Gastrocnemius medialis (tissue), 4 donors: ENCODE measurements around the gene ATP1B1.

Experiments
- POLR2A ChIP-seq, 2 donors: fragments of 450-650 bp; IDR thresholded peaks; one replicate each; pipeline ENCODE4 v1.6.1; 2017; ENCODE audit warnings: antibody characterized with exemption in 2 of 2, mild to moderate bottlenecking in 2 of 2, moderate library complexity in 2 of 2
- TF ChIP-seq, protein P1 (sequence below), 5 experiments: fragments of 450-650 bp in 3 of 5; fragments of 200-600 bp in 2 of 5; sonication (generic) in 2 of 5; IDR thresholded peaks in 4 of 5; conservative IDR thresholded peaks in 1 of 5; 1 replicate in 4 of 5; 2 replicates in 1 of 5; pipeline ENCODE4 v1.5.1; 2016 to 2019; ENCODE audit warnings: antibody characterized with exemption in 5 of 5, mild to moderate bottlenecking in 3 of 5, moderate library complexity in 3 of 5

DNA sequence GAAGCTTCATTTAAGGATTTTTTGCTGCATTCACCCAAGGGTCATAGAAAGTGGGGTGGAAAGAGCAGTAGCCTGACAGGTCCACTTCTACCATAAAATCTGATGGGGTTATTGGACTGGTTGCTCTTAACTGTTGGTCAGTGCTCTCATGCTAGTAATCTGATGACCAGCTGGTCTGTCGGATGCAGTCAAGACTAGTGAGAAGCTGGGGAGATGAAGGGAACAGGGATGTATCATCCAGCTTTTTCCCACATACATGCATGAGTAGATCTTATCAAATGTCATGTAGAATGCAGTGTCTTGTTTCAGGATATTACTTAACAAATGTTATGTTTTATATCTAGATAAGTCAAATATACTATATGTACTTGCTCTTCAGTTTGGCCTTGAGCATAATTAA is 11.1 kb downstream of the ATP1B1 start:
- TF ChIP-seq, protein P1, sequence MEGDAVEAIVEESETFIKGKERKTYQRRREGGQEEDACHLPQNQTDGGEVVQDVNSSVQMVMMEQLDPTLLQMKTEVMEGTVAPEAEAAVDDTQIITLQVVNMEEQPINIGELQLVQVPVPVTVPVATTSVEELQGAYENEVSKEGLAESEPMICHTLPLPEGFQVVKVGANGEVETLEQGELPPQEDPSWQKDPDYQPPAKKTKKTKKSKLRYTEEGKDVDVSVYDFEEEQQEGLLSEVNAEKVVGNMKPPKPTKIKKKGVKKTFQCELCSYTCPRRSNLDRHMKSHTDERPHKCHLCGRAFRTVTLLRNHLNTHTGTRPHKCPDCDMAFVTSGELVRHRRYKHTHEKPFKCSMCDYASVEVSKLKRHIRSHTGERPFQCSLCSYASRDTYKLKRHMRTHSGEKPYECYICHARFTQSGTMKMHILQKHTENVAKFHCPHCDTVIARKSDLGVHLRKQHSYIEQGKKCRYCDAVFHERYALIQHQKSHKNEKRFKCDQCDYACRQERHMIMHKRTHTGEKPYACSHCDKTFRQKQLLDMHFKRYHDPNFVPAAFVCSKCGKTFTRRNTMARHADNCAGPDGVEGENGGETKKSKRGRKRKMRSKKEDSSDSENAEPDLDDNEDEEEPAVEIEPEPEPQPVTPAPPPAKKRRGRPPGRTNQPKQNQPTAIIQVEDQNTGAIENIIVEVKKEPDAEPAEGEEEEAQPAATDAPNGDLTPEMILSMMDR (IDR thresholded peaks at IDR 0.05 in 4 of 5, conservative IDR thresholded peaks at IDR 0.05 in 1 of 5), result no peak
- TF ChIP-seq POLR2A (IDR thresholded peaks at IDR 0.05), result no peak
